T follicular helper cell (primary cell): ENCODE results near the gene KDM8.

ENCODE experiments used
- DNase-seq: peaks from one replicate; pipeline ENCODE4 v3.0.0-alpha.2; 2020; ENCODE audit warnings: low read depth
- total RNA-seq, 2 experiments: gene quantifications; one replicate each; lab custom pipeline; 2026; lab: John Stamatoyannopoulos, UW

The KDM8 gene
- 7.0 to 15.5 reads per million in 2 experiments for total RNA-seq

DNA sequence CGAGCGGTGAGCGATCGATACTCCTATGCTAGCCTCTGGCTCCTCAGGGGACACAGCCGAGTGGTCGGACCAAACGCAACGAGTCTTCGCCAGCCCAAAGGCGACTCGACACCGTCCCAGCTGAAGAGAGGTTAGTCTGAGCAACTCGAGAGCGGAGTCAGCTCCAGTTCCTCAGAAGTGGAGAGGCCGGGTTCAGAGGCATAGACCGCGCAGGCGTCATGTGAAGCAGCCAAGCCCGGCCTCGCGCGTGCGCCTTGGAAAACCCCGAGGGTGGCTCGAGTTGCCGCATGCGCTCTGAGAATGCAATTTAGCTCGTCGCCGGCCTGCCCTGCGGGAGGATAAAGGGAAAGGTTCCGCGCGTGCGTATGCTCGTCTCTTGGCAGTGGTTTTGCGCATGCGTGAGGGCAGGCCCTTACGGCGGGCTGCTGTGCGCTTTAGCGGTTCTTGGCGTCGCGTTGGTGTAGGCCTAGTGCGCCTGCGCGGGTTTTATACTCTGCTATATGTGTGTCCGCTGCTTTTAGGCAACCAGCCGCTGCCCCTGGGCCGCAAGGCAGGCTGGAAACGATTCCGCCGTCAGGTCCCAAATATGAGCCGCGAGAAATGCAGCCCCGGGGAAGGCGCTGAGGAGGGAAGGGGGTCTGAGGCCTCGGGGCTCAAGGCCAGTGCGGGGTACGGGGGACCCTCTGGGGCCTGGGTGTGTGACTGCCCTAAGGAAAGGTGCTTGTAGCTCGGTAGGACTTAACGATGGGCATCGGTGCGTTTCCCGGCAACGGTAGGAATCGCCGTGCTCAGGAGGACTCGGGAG is at the start of gene KDM8:
Gene KDM8, plus strand, starts transcription at position 20 of the 805 bp plus-strand sequence. CDS start 6,598 bp downstream, outside the sequence.
- peak; percentile 100 for DNase-seq

DNA sequence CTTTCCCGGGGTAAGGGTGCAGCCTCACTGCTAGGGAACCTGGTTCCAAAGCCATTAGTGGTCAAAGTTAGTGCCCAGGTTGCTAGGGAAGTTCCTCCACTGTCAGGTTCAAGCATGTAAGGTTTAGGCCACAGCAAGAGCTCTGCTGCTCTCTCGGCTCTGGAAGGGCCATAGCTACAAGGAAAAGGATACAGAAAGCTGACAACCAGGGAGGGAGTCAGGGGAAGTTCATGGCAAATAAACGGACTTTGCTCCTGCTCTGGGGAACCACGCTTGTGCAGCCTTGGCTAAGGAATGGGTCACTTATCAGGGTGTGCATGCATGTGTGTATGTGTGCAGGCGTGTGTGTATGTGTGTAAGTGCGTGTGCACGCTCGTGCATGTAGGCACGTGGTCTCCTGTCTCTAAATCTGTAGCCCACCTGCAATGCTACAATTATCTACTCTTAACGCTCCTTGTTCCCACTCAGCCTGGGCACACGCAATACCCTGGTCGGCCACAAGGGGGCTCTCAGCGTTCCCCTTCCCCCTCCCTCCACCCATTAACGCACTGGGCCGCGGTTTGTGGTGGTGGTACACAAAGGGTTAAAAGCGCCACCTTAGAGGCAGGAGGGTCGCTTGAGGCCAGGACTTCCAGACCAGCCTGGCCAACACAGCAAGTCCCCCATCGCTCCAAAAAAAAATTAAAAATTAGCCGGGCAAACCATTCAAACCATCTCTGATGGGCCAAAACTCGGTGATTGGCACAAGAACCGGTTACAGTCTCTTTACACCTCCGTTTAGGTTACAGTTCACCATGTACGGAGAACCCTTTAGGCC is 48.4 kb upstream of the KDM8 start:
- peak; percentile 46 for DNase-seq

DNA sequence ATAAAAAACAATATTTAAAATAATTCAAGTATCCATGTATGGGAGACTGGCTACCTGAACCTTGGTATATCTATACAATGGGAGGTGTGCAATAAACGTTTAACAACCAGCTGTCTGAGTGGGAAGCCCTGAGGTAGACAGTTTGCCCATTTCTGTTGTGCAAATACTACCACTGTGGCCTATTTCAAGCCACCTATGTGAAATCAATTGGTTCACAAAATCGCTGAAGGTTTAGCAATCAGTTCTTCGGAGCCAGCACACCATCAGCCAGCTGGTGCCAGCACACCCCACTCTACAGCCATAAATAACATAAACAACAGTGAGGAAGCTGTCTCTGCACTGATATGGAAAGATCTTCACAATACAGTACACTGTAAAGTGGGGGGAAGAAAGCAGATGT is 46.7 kb upstream of the KDM8 start:
- DNase-seq, result no peak

DNA sequence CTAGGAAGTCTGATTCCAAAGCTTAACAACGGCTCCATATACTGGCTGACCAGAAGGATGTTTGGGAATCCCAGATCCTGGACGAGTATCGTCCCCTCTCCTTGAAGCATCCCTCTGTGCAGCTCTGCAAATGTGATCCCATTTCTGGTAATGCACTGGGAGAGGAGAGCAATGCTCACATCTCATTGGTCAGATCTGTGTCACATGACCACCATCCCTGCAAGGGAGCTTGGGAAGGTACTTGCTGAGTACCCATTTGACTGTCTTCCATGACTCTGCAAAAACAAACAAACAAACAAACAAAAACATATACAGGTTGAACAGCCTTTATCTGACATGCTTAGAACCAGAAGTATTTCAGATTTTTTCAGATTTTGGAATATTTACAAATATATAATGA is 41.9 kb upstream of the KDM8 start:
- no peak for DNase-seq

DNA sequence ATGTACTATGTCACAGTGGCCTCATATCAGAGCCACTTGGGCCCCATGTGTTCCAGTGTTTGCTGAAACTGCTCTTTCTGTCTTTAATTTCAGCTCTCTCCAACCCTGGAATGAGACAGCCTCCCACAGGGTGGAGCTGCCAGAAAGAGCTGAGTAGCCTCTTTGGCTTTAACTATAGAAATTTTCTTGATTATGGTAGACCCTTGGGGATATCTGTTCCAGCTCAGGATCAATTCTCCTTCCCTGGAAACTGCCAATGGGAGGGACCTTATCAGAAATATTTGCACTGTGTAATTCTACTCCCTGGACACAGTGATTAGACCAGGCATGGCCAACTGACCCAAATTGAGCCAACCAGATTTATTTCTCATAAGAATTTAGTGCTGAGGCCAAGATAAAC is 39.0 kb upstream of the KDM8 start:
- DNase-seq, result no peak

DNA sequence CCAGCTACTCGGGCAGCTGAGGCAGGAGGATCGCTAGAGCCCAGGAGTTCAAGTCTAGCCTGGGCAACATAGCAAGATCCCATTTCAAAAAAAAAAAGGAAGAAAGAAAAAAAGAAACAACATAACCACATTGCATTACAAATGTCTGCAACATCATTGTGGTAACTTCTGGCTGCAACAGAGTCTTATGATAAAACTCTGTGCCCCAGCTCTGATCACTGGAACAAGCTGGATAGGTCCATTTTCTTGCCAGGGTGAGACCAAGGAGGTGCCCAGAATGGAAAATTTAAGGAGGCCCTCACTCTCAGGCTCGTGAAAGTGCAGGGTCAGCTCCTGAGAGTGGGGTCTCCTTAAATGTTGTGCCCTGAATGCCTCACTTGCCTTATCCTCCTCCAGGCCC is 37.8 kb upstream of the KDM8 start:
- DNase-seq, result no peak

DNA sequence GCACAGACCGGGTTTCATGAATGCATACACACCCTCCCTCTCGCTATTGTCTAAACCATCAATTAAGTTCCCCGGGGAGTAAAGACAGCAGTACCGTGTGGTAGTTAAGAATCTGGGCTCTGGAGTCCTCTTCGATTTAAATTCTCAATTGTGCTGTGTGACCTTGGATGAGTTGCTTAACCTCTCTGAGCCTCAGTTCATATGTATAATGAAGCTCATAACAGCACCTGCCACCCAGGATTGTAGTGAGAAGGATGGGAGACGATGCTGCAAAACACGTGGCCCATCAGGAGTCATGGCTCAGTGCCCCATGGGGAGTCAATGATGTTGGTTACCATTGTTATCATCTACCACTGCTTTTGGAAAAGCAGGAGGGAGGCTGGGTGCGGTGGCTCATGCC is 34.5 kb upstream of the KDM8 start:
- no peak for DNase-seq

DNA sequence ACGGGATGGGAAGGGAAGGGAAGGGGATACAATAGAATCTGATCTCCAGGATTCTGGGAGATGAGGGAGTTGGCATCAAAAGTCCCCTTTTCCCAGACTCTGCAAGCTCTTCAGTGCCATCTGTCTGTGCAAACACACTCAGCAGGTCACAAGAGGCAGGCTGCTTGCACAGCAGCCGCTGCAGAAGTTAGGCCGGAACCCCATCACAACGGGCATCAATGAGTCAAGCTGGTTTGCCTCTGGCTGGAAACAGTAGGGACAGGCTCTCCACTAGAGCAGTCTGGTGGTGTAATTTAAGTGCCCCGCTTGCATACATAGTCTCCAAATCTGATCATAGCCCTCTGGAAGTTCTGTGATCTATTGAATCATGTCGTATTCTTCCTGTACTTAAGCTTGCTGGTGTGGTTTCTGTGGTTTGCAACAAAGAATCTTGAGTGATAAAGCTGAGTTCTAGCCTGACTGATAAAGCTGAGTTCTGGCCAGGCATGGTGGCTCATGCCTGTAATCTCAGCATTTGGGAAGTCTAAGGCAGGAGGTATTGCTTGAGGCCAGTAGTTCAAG is 33.7 kb upstream of the KDM8 start:
- peak; percentile 74 for DNase-seq

DNA sequence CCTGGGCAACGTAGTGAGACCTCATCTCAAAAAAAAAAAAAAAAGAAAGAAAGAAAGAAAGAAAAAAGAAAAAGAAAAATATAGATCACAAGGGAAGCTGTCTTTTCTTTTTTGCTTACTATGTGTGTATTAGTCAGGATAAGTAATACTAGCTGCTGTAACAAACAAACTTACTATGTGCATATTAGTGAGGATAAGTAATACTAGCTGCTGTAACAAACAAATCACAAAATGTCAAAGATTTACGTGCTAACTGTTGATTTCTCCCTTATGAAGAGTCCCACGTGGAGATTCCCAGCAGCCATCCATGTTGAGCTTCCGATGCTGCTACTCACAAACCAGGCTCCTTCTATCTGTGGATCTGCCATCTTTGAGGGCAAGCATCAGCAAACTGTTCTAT is 31.7 kb upstream of the KDM8 start:
- DNase-seq, result no peak

DNA sequence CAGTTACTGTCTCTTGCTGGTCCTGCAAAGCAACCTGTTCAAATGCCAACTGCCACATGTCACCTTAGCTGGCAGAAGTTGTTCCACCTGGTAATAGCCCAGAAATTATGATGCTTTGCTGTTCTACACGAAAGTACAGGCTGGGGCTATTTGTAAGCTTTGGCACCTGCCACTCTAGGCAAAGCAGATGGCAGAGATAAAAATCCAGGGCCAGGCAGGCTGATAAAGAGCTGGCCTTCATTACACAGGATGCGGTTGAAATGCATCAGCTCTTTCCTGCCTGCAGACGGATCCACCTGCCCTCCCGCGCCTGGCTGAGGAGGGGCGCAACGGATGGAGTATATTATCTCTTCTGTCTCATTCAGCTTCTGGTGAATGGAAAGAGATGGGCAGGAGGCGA is 29.3 kb upstream of the KDM8 start:
- peak; percentile 40 for DNase-seq

DNA sequence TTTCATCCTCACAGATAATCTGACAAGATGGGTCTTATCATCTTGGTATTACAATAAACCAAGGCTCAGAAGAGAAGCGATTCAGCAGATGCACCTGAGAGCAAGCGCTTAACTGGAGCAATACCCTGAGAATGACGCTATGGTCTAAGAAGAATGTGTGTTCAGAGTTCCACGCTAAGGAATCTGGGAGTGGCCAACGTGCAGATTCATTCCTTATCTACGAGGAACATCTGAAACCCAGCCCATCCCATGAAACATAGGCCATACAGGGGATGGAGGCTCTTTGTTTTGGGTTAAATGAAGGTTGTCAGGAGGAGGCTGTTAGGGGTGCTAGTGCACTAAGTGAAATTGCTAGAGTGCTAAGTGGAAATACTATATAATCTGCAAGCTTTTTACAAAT is 28.5 kb upstream of the KDM8 start:
- no peak for DNase-seq

DNA sequence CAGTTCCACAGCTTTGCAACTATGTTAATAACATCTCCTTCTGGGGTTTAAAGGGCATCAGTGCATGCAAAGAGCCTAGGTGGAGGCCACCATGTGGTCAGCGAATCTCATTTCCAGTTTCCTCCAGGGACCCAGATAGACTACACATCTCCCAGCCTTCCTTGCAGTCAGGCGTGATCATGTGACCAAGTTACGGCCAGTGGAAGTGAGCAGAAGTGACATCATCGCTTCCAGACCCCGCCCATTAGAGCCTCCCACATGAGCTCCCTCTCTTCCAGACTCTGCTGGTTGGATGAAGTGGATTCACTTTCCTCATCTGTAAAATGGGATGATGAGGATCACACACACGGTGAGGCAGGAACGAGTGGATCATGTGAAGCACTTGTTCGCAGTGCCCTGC is 27.4 kb upstream of the KDM8 start:
- no peak for DNase-seq

DNA sequence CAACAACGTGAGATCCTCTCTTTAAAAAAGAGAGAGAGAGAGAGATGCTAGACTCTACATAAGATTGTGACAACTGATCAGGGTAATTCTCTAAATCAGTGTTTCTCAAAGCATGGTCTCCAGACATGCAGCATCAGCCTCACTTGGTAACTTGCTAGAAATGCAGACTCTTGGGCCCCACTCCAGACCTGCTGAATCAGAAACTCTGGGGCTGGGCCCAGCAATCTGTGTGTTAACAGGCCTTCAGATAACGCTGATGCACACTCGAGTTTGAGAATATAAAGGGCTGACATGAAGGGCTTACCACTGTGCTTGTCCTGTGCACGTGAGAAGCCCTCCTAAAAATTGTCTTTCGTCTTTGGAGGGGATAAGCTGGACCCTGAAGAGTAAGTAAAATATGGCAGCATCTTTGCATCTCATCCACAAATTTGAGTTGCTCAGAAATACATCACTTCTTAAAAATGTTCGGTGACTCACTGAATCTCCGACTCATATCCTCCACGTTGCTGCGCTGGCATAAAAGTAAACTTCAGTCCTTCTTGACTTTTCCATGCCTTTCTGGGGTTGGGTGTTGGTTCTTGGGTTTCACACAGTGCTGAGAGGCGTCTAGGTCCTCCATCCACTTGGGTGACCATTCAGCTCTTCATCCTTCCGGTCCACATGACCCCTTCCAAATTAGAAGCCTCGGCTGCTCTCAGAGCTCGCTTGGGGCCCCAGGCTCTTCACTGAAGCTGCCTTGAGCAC is 26.1 kb upstream of the KDM8 start:
- no peak for DNase-seq

DNA sequence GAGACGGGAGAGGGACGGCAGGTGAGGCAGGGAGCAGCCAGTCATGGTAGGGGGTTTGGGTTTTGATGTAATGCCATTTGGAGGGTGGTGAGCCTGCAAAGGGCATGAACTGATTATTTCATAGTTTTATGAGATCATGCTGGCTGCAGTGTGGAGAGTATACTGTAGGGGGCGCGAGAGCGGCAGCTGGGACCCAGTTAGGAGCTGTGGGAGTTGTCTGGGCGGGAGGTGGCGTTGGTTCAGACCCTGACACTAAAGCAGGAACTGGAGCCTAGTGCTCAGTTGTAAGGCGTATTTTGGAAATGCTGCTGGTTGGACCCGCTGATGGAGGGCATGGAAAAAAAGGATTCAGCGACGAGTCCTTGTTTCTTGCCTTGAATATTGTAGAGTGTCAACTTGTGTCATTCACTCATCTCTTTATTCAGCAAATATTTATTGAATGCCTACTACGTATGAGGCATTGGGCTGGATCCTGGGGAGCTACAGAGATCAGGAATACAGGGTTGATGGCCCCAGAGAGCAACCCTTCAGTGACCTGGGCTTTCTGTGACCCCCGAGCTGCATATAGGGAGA is 23.7 kb upstream of the KDM8 start:
- DNase-seq, result peak; percentile 79

DNA sequence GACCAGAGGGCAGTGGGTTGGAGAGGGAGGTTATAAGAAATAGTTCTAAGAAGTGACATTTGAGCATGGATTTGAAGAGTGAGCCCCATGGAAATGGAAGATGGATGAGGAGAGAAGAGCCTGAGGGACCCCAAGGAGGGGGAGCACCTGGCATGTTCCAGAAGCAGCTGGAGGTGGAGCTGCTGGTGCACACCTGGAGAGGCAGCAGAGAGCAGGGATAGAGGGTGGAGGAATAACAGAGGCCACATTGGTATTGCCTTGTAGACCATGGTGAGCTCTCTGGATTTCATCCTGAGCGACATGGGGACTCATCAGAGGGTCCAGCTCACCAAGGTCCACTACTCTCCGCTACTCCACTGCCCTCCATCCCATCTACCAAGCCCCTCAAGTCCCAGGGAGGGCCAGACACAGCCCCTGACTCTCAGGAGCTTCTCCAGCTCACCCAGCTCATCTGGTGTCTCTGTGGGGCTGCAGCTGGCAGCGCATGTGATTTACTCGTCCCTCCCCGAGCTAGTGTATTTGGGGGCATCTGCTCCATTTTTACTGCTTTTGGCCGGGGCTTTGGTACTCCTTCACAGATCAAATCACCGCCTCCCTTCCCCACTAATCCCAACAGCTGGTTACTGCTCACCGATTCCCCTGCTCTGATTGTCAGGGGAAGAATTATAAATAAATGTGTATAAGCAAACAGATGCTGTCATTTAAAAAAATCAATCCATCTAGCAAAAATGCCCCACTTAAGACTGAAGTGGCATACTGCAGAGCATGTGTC is 22.1 kb upstream of the KDM8 start:
- DNase-seq, result no peak

DNA sequence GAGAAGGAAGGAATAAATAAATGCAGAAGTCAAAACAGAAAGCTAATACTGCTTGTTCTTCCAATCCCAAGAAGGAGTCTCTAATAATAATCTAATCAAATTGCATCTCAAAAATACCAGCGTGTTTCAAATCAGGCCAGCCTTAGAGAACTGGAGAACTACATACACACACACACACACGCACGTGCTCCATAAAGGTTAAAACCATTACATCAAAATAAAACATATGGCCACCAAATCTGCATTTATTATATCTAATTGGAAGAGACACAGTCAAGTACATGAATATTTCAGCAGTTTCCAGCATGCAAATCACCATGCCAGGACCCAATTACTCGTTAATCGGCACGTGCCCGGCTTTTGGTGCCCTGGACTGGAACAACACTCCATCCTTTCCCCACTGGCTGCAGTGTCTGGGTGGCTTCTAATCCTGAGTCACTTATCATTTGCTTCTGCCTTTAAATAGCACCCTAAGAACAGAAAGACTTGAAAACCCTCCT is 20.4 kb upstream of the KDM8 start:
- DNase-seq, result no peak

DNA sequence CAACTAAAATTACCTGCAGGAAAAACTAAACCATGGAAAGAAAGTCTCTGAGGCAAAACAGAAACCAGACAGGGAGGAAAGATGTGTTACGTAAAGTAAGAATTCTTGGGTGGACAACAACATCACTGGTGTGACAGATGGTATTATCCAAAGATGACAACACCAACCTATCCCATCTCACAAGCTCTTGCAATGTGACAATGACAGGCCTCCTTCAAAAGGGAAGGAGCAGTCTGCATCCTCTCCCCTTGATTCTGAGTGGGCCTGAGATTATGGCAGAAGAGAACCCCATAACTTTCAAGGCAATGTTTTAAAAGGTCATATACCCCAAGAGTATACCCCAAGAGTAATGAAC is 17.6 kb upstream of the KDM8 start:
- no peak for DNase-seq

DNA sequence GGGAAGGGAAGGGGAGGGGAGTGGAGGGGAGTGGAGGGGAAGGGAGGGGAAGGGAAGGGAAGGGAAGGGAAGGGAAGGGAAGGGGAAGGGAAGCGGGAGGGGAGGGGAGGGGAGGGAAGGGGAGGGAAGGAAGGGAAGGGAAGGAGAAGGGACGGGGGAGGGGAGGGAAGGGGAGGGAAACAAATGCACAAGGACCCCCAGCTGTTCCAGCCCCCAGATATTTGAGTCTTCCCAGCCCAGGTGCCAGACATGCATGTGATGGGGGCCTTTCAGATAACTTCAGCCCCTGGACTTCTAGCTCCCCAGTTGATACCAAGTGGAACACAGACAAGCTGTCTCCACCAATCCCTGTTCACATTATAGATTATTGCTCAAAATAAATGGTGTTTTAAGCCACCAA is 14.7 kb upstream of the KDM8 start:
- DNase-seq, result no peak

DNA sequence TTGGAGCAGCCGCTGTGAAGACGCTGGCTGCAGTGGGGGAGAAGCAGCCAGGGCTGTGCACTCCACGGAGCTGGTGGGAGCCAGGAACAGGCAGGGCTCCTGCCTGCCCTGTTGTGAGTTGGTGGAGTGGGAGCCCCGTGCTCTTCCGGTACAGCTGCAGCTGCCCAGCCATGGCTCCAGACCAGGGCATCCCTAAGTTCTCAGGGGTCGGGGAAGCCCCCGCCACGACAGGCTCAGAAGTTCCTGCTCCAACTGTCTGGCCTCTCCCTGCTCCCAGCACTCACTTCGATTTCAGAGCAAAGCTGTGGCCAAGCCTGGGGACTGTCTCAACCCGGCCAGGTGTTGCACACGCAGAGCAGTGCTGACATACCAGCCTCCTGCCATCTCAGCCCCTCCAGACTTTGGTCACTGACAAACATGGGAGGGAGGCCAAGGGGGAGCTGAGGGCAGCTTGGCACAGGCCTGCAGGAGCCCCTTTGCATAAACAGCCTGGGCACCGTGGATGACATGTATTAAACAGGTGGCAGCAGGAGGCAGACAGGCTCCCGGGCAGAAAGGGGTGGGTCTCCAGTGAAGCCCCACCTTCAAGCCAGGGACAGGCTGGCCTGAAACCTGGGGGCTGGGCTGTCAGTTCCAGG is 13.9 kb upstream of the KDM8 start:
- DNase-seq, result no peak

DNA sequence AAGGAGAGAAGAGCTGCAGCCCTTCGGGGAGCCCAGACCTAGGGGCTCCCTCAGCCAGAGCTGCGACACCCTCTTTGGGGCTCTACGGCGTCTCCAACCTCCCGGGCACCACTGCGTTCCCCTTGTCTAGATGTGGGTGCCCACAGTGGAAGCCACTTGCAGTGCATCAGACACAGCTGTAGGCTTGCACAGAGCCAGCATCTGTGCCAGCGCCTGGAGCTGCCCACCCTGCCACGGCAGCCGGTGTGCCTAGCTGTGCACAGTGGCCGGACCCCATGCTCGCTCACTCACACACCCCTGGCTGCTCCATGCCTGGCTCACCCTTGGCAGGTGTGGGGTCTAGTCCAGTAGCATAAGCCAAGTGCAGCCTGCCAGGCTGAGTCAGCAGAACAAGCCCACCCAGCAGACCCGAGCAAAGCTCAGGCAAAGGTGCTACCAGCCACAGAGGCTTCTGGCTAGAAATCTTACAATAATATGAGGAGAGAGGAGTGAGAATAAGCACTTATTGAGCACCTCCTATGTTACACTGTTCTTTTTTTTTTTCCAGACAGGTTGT is 12.9 kb upstream of the KDM8 start:
- no peak for DNase-seq
